ENCODE measurements around the gene SIK3.

DNA sequence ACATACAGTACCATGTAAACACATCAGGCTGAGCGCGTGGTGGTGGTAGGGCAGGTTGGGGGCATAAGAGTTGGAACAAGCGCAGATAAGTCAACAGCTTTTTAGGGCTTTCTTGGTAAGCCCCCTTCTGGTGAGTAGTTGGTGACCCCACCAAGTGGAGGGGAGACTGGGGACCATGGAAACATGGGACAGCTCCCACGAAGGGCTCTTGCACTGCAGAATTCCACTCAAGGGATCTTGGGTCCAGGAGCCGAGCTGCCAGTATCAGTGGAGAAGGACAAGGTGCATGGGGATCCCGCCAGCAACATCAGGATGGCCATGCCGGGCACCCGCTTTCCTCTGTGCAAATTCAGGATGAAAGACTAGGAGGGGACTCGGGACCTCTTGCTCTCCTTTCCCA is 254.6 kb downstream of the SIK3 start:
- TF ChIP-seq, protein P1, sequence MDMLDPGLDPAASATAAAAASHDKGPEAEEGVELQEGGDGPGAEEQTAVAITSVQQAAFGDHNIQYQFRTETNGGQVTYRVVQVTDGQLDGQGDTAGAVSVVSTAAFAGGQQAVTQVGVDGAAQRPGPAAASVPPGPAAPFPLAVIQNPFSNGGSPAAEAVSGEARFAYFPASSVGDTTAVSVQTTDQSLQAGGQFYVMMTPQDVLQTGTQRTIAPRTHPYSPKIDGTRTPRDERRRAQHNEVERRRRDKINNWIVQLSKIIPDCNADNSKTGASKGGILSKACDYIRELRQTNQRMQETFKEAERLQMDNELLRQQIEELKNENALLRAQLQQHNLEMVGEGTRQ (CRISPR knock-in tag; IDR thresholded peaks at IDR 0.05): no peak
- TF ChIP-seq, protein P2, sequence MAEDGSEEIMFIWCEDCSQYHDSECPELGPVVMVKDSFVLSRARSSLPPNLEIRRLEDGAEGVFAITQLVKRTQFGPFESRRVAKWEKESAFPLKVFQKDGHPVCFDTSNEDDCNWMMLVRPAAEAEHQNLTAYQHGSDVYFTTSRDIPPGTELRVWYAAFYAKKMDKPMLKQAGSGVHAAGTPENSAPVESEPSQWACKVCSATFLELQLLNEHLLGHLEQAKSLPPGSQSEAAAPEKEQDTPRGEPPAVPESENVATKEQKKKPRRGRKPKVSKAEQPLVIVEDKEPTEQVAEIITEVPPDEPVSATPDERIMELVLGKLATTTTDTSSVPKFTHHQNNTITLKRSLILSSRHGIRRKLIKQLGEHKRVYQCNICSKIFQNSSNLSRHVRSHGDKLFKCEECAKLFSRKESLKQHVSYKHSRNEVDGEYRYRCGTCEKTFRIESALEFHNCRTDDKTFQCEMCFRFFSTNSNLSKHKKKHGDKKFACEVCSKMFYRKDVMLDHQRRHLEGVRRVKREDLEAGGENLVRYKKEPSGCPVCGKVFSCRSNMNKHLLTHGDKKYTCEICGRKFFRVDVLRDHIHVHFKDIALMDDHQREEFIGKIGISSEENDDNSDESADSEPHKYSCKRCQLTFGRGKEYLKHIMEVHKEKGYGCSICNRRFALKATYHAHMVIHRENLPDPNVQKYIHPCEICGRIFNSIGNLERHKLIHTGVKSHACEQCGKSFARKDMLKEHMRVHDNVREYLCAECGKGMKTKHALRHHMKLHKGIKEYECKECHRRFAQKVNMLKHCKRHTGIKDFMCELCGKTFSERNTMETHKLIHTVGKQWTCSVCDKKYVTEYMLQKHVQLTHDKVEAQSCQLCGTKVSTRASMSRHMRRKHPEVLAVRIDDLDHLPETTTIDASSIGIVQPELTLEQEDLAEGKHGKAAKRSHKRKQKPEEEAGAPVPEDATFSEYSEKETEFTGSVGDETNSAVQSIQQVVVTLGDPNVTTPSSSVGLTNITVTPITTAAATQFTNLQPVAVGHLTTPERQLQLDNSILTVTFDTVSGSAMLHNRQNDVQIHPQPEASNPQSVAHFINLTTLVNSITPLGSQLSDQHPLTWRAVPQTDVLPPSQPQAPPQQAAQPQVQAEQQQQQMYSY (CRISPR knock-in tag; IDR thresholded peaks at IDR 0.05): no peak
- TF ChIP-seq CTCF (IDR thresholded peaks at IDR 0.05) (no peak), ETV6 (CRISPR knock-in tag; IDR thresholded peaks at IDR 0.05) (no peak), RORB (CRISPR knock-in tag; IDR thresholded peaks at IDR 0.05) (no peak), NR1H2 (CRISPR knock-in tag; IDR thresholded peaks at IDR 0.05) (no peak), SP1 (CRISPR knock-in tag; conservative IDR thresholded peaks at IDR 0.05) (no peak), NR2C2 (CRISPR knock-in tag; IDR thresholded peaks at IDR 0.05) (no peak), RELA (CRISPR knock-in tag; IDR thresholded peaks at IDR 0.05; ENCODE audit: borderline replicate concordance) (no peak), NFE2L1 (CRISPR knock-in tag; IDR thresholded peaks at IDR 0.05) (no peak), HMGXB4 (CRISPR knock-in tag; IDR thresholded peaks at IDR 0.05) (no peak)
- TF ChIP-seq, protein P3, sequence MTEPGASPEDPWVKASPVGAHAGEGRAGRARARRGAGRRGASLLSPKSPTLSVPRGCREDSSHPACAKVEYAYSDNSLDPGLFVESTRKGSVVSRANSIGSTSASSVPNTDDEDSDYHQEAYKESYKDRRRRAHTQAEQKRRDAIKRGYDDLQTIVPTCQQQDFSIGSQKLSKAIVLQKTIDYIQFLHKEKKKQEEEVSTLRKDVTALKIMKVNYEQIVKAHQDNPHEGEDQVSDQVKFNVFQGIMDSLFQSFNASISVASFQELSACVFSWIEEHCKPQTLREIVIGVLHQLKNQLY (CRISPR knock-in tag; IDR thresholded peaks at IDR 0.05): no peak
- TF ChIP-seq, protein P4, sequence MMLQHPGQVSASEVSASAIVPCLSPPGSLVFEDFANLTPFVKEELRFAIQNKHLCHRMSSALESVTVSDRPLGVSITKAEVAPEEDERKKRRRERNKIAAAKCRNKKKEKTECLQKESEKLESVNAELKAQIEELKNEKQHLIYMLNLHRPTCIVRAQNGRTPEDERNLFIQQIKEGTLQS (CRISPR knock-in tag; conservative IDR thresholded peaks at IDR 0.05): no peak

All from WTC11 (cell line).